GM19023 (cell line): Measurements from ENCODE around the gene MCUR1.
"Not testable (repeated sequence)": the region's sequence is repeated elsewhere in the genome, so short reads cannot be mapped to it uniquely, and the experiment has no call there.

Experiments used
- ATAC-seq: cut with Tn5 transposase; IDR thresholded peaks from one replicate; pipeline ENCODE4 v1.9.1; 2021; ENCODE audit warnings: mild to moderate bottlenecking, moderate library complexity; ENCODE audit not compliant: unreplicated experiment

MCUR1 gene, protein sequence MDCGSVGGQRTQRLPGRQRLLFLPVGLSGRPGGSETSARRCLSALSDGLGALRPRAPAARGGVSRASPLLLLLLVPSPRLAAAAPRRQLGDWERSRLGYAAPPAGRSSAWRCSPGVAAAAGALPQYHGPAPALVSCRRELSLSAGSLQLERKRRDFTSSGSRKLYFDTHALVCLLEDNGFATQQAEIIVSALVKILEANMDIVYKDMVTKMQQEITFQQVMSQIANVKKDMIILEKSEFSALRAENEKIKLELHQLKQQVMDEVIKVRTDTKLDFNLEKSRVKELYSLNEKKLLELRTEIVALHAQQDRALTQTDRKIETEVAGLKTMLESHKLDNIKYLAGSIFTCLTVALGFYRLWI

GRCh38 chr6:13814176-13814937 lies at the start of gene MCUR1:
TSS of gene MCUR1 (minus strand) at chr6:13814557. CDS start at chr6:13814429, 128 bp downstream.
- ATAC-seq, result peak; percentile 82

DNA sequence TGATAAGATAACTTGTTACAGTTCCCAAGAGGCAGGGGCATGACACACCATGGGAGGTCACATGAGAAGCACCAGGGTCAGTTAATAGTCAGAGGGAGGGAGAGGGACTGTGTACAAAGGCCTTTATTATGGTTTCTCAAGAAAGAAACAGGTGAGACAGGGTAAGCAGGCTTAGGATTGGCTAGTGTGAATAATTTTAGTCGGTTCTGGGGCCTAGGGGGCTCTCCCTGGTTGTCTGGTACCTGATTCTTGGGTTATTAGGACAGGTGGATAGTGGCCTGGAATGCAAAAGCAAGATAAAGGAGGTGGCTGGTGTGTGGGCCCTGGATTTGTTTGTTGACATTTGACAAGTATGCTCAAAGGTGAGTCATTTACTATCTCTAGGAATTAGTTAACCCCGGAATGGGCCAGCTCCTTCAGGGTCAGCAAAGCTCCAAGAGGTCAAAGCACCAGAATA lies 49.4 kb upstream of the MCUR1 start:
- no peak for ATAC-seq

DNA sequence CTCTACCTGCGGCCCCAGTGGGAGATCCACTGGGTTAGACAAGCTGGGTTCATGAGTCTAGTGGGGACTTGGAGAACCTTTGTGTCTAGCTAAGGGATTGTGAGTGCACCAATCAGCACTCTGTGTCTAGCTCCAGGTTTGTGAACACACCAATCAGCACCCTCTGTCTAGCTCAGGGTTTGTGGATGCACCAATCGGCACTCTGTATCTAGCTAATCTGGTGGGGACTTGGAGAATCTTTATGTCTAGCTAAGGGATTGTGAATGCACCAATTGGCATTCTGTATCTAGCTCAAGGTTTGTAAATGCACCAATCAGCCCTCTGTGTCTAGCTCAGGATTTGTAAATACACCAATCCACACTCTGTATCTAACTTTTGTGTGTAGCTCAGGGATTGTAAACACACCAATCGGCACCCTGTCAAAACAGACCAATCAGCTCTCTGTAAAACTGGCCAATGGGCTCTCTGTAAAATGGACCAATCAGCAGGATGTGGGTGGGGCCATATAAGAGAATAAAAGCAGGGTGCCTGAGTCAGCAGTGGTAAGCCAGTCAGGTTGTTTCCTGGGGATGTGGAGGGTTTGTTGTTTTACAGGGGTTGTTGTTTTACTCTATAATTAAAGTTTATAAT lies 46.3 kb upstream of the MCUR1 start:
- not testable (repeated sequence) for ATAC-seq

DNA sequence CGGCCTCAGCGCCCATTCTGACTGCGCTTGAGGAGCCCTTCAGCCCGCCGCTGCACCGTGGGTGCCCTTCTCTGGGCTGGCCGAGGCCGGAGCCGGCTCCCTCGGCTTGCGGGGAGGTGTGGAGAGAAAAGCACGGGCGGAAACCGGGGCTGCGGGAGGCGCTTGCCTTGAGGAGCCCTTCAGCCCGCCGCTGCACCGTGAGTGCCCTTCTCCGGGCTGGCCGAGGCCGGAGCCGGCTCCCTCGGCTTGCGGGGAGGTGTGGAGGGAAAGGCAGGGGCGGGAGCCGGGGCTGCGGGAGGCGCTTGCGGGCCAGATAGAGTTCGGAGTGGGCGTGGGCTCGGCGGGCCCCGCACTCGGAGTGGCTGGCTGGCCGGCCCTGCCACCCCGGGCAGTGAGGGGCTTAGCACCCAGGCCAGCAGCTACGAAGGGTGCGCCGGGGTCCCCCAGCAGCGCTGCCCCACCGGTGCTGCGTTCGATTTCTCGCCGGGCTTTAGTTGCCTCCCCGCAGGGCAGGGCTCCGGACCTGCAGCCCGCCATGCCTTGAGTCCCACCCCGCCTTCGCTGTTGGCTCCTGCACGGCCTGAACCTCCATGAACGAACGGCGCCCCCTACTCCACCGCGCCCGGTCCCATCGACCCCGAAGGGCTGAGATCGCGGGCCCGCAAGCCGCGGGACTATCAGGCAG lies 45.7 kb upstream of the MCUR1 start:
- ATAC-seq, result no peak

DNA sequence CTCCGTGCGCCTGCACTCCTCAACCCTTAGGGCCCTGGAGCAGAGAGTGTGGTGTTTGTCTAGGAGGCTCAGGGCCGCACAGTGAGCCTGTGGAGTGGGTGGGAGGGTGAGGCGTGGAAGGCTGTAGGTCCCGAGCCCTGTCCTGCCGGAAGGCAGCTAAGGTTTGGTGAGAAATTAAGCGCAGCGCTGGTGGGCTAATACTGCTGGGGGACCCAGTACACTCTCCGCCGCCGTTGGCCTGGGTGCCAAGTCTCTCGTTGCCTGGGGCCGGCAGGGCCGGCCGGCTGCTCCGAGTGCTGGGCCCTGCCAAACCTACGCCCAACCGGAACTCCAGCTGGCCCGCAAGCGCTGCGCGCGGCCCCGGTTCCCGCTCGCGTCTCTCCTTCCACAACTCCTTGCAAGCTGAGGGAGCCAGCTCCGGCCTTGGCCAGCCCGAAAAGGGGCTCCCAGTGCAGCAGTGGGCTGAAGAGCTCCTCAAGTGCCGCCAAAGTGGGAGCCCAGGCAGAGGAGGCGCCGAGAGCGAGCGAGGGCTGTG lies 40.4 kb upstream of the MCUR1 start:
- ATAC-seq, result no peak

DNA sequence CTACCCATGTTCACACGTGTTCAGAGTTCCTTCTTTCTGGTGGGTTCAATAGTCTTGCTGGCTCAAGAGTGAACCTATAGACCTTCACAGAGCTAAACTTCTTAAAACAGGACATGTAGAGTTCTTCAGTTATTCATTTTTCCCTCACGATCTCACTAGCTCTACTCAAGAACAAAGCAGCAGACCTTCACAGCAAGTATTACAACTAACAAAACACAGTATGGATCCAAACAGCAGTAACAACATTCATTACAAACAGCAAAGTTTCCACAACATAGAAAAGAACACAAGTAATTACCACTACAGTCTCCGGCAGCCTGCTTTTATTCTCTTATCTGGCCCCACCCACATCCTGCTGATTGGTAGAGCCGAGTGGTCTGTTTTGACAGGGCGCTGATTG lies 39.5 kb upstream of the MCUR1 start:
- ATAC-seq, result no peak

DNA sequence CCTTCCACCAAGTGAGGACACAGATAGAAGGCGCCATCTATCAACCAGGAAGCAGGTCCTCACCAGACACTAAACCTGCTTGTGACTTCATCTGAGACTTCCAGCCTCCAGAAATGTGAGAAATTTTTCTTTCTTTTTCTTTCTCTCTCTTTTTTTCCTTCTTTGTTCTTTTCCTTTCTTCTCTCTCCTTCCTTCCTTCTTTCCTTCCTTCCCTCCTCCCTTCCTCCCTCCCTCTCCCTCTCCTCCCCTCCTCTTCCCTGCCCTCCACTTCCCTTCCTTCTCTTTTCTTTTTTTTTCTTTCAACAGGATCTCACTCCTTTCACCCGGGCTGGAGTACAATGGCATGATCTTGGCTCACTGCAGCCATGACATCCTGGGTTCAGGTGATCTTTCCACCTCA lies 37.4 kb upstream of the MCUR1 start:
- no peak for ATAC-seq

DNA sequence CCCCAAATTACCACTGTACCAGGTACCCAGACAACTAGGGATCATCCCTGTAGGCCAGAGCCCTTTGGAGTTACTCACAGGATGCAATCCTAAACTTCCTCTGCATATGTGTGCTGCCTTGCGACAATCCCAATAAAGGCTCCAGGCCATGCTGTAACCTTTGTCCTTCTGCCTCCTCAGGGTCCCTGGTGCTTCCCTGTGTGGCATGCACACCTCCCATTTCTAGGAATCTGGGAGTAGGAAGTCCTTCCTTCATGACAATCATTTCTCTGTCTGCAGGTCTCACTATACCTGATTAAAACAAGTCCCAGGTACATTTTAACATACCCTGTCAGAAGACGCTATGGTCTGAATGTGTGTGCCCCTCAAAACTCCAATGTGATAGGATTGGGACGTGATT lies 37.0 kb upstream of the MCUR1 start:
- no peak for ATAC-seq

GRCh38 chr6:13850690-13851089 lies 36.3 kb upstream of the MCUR1 start:
- not testable (repeated sequence) for ATAC-seq

- no peak for ATAC-seq
Observed at GRCh38 chr6:13848522-13849150, 34.3 kb upstream of the MCUR1 start.

GRCh38 chr6:13847326-13848050 lies 33.1 kb upstream of the MCUR1 start:
- no peak for ATAC-seq

DNA sequence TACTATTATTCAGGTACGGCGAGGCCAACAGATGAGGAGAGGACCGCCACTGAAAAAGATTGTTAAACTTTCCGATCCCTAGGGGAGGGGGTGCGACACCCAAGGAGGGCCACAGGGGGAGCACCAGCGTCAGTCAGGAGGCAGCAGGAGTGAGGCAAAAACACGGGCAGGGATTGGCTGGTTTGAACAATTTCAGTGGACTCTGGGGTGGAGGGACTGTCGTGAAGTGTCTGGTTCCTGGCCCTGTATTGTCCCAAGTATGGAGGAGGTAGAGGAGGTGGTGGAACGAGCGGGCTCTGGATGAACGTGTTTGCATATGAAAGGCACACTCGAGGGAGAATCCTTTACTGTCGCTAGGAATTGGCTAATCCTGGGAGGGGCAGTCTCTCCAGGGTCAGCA lies 32.5 kb upstream of the MCUR1 start:
- ATAC-seq, result no peak

DNA sequence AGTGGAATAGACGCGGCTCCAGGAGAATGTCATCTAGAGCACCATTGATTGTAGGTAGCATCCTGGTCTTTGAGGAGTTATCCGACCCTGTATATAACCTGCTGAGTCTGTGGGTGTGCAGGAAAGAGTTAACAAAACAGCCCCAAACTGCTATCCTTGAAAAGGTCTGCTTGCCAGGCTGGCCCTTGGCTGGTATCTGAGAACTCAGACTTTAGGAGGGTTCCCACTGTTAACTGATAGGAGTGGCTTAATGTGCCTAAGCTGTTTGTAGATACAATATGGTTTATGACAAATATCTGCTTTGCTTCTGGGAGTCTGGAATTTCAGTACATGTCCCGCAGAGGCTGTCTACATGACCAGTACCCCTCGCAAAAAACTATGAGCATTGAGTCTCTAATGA lies 27.6 kb upstream of the MCUR1 start:
- ATAC-seq, result no peak

GRCh38 chr6:13838616-13839015 lies 24.3 kb upstream of the MCUR1 start:
- ATAC-seq, result no peak

GRCh38 chr6:13836170-13836569 lies 21.8 kb upstream of the MCUR1 start:
- ATAC-seq, result no peak

- ATAC-seq, result no peak
Observed at GRCh38 chr6:13834790-13835189, 20.4 kb upstream of the MCUR1 start.

DNA sequence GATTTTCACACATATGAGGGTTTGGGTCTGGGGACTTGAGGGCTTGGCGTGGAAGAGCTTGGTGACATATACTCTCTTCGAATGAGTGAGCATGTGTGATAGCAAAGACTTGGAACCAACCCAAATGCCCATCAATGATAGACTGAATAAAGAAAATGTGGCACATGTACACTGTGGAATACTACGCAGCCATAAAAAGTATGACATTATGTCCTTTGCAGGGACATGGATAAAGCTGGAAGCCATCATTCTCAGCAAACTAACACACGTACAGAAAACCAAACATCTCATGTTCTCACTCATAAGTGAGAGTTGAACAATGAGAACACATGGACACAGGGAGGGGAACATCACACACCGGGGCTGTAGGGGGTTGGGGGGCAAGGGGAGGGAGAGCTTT lies 19.7 kb upstream of the MCUR1 start:
- ATAC-seq, result not testable (repeated sequence)

- ATAC-seq, result no peak
Observed at GRCh38 chr6:13832778-13833177, 18.4 kb upstream of the MCUR1 start.

GRCh38 chr6:13831615-13832014 lies 17.3 kb upstream of the MCUR1 start:
- ATAC-seq, result no peak

DNA sequence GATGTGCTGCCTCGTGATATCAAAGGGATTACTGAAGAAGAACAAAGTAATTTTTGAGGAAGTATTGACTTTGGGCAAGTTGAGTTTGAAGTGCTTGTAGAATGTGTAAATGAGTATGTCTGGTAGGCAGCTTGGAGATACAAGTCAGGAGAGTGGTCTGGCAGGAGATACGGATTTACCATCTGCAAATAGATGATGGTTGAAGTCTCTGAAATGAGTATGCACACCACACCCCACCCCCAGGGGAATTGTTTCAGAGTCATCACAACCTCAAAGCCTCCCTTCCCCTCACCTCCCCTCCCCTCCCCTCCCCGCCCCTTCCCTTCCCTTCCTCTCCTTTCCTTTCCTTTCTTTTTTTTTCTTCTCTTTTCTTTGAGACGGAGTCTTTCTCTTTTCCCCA lies 16.4 kb upstream of the MCUR1 start:
- ATAC-seq, result no peak
